Keratinocyte (primary cell): ENCODE measurements around the gene LIG3.
"Not testable (repeated sequence)": the region's sequence is repeated elsewhere in the genome, so short reads cannot be mapped to it uniquely, and the experiment has no call there.

ENCODE experiments used
- EZH2 ChIP-seq: IDR thresholded peaks from one replicate; pipeline ENCODE4 v1.6.1; 2012; ENCODE audit warnings: inconsistent platforms, mild to moderate bottlenecking, low read length, moderate library complexity
- TF ChIP-seq, protein P1 (sequence below), 3 experiments: IDR thresholded peaks in 1 of 3; conservative IDR thresholded peaks in 1 of 3; optimal IDR thresholded peaks in 1 of 3; 2 replicates in 2 of 3; 3 replicates in 1 of 3; pipeline versions ENCODE3 to v1.5.1; 2011; ENCODE audit warnings: low read length in 3 of 3, mild to moderate bottlenecking in 3 of 3, moderate library complexity in 2 of 3, control low read depth in 1 of 3, inconsistent platforms in 1 of 3; ENCODE audit not compliant: insufficient read depth in 2 of 3; ENCODE audit errors: extremely low read depth in 1 of 3

DNA sequence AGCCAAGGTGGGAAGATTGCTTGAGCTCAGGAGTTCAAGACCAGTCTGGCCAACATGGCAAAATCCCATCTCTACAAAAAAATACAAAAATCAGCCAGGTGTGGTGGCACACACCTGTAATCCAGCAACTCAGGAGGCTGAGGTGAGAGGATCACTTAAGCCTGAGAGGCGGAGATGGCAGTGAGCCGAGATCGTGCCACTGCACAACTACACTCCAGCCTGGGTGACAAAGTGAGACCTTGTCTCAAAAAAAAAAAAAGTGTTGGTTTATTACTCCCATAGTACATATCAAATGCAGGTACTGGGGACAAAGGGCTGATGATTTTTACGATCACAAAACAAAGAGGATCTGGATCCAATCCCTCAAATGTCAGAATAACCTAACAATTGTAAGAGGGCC is 47.8 kb downstream of the LIG3 start:
- not testable (repeated sequence) for TF ChIP-seq EZH2
- TF ChIP-seq, protein P1, sequence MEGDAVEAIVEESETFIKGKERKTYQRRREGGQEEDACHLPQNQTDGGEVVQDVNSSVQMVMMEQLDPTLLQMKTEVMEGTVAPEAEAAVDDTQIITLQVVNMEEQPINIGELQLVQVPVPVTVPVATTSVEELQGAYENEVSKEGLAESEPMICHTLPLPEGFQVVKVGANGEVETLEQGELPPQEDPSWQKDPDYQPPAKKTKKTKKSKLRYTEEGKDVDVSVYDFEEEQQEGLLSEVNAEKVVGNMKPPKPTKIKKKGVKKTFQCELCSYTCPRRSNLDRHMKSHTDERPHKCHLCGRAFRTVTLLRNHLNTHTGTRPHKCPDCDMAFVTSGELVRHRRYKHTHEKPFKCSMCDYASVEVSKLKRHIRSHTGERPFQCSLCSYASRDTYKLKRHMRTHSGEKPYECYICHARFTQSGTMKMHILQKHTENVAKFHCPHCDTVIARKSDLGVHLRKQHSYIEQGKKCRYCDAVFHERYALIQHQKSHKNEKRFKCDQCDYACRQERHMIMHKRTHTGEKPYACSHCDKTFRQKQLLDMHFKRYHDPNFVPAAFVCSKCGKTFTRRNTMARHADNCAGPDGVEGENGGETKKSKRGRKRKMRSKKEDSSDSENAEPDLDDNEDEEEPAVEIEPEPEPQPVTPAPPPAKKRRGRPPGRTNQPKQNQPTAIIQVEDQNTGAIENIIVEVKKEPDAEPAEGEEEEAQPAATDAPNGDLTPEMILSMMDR (optimal IDR thresholded peaks at IDR 0.05 in 1 of 3, IDR thresholded peaks at IDR 0.05 in 1 of 3, conservative IDR thresholded peaks at IDR 0.05 in 1 of 3; ENCODE audit: extremely low read depth in 1 of 3, insufficient read depth in 2 of 3, low read length in 3 of 3) = not testable (repeated sequence)
